GM19455 (cell line): Measurements from ENCODE around the gene EHD4.

ENCODE experiments used
- ATAC-seq: cut with Tn5 transposase; IDR thresholded peaks from one replicate; pipeline ENCODE4 v1.9.1; 2021; ENCODE audit not compliant: unreplicated experiment

EHD4 gene

GRCh38 chr15:41972253-41973242 is at the start of gene EHD4:
EHD4 (minus strand) TSS chr15:41972557; CDS start chr15:41972494, 63 bp downstream.
- ATAC-seq = peak; percentile 69

- no peak for ATAC-seq
These were observed 49.2 kb upstream of the EHD4 start for GRCh38 chr15:42021593-42021992.

GRCh38 chr15:42020713-42021273 is 48.4 kb upstream of the EHD4 start, which contains the start of gene PLA2G4E:
PLA2G4E (minus strand) TSS chr15:42021042; CDS start chr15:42021030, 12 bp downstream.
- ATAC-seq = no peak

GRCh38 chr15:42018306-42019224 is 46.2 kb upstream of the EHD4 start:
- no peak for ATAC-seq

GRCh38 chr15:42016971-42017370 is 44.6 kb upstream of the EHD4 start:
- ATAC-seq = no peak

- no peak for ATAC-seq
These were observed 42.0 kb upstream of the EHD4 start for GRCh38 chr15:42014406-42014805.

GRCh38 chr15:42012928-42013482 is 40.6 kb upstream of the EHD4 start:
- no peak for ATAC-seq

GRCh38 chr15:42012241-42012640 is 39.9 kb upstream of the EHD4 start:
- ATAC-seq = no peak

- ATAC-seq = no peak
These were observed 38.7 kb upstream of the EHD4 start for GRCh38 chr15:42011074-42011473.

- ATAC-seq = peak; percentile 59
These were observed 38.1 kb upstream of the EHD4 start for GRCh38 chr15:42010434-42010833.

- no peak for ATAC-seq
These were observed 37.1 kb upstream of the EHD4 start for GRCh38 chr15:42009474-42009873.

GRCh38 chr15:42009022-42009421 is 36.7 kb upstream of the EHD4 start:
- no peak for ATAC-seq

GRCh38 chr15:42007386-42007785 is 35.0 kb upstream of the EHD4 start:
- no peak for ATAC-seq

GRCh38 chr15:42002333-42002732 is 30.0 kb upstream of the EHD4 start:
- ATAC-seq = no peak

- ATAC-seq = no peak
These were observed 28.9 kb upstream of the EHD4 start for GRCh38 chr15:42001236-42001635.

GRCh38 chr15:41999290-42000285 is 27.2 kb upstream of the EHD4 start:
- no peak for ATAC-seq

GRCh38 chr15:41997845-41998244 is 25.5 kb upstream of the EHD4 start:
- ATAC-seq = no peak

- ATAC-seq = no peak
These were observed 24.7 kb upstream of the EHD4 start for GRCh38 chr15:41996921-41997592.

GRCh38 chr15:41996376-41996775 is 24.0 kb upstream of the EHD4 start:
- ATAC-seq = no peak
